Bronchial epithelial cell (primary cell): Measurements from ENCODE around the gene CD82. TPM values are rescaled to one million over a fixed set of nuclear protein-coding genes. Genes with fewer than 3 reads are reported as not detected.

Experiments
- DNase-seq: peaks from one replicate; pipeline ENCODE4 v3.0.0-alpha.2; 2010; ENCODE audit warnings: low read depth
- FAIRE-seq: peaks from 2 replicates; lab custom pipeline; 2011; peaks lifted over from hg19 to GRCh38; lab: Jason Lieb, UNC
- H3K27me3 ChIP-seq: 2 replicates; pipeline ENCODE4 v1.5.1; 2011; ENCODE audit warnings: low read length; ENCODE audit not compliant: control insufficient read depth, insufficient read depth
- H3K36me3 ChIP-seq: 2 replicates; pipeline ENCODE4 v1.5.1; 2011; ENCODE audit warnings: low read length; ENCODE audit not compliant: control insufficient read depth, insufficient read depth
- H3K4me3 ChIP-seq: 2 replicates; pipeline ENCODE4 v1.5.1; 2011; ENCODE audit warnings: mild to moderate bottlenecking, low read depth, low read length, control low read depth
- total RNA-seq: library from RNA; depleted of rRNA; stranded (reverse); fragments of >200 nt; gene quantifications from 2 replicates; pipeline ENCODE4 v1.2.1, GENCODE V29; 2014
- TF ChIP-seq, protein P1 (sequence below): IDR thresholded peaks from 2 replicates; pipeline ENCODE4 v1.5.1; 2011; ENCODE audit warnings: mild to moderate bottlenecking, moderate library complexity, low read length, control low read depth, inconsistent platforms; ENCODE audit not compliant: insufficient read depth, severe bottlenecking

Gene CD82
- total RNA-seq, 1 donor from 2014 or later, result 48.7 TPM

DNA sequence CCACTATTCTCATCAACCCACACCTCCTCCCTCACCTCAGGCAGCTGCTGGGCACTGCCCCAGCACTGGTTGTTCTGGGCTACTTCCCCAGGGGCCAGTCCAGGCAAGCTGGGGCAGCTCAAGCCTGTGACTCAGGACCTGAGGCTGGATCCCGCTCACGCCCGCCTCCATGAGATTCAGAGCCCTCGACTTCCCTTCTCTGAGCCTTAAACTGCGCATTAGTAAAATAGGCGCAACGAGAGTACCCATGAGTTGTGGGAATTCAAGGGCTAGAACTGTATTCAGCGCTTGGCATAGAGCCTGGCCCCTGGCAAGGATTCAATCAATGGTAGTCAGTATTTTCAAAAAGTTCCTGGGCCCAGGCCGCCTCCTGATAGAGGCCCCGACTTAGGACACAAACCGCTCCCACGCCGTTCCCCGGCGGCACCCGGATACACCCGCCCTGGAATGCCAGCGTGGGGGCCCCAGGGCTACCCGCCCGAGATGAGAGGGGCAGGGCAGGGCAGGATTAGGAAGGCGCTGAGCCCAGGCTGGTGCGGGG is 723 bp upstream of the CD82 start:
- Histone ChIP-seq H3K36me3 (peaks cover 1% of the 10 kb centered on the region), H3K4me3 (peak overlapping the region; percentile 26), H3K27me3 (no peaks in the 10 kb centered on the region)
- TF ChIP-seq, protein P1, sequence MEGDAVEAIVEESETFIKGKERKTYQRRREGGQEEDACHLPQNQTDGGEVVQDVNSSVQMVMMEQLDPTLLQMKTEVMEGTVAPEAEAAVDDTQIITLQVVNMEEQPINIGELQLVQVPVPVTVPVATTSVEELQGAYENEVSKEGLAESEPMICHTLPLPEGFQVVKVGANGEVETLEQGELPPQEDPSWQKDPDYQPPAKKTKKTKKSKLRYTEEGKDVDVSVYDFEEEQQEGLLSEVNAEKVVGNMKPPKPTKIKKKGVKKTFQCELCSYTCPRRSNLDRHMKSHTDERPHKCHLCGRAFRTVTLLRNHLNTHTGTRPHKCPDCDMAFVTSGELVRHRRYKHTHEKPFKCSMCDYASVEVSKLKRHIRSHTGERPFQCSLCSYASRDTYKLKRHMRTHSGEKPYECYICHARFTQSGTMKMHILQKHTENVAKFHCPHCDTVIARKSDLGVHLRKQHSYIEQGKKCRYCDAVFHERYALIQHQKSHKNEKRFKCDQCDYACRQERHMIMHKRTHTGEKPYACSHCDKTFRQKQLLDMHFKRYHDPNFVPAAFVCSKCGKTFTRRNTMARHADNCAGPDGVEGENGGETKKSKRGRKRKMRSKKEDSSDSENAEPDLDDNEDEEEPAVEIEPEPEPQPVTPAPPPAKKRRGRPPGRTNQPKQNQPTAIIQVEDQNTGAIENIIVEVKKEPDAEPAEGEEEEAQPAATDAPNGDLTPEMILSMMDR, result no peak
- DNase-seq (peak; percentile 96), FAIRE-seq (peak; percentile 82)

GRCh38 chr11:44565953-44566949 is 788 bp downstream of the CD82 start:
- peak overlapping the region; percentile 71 for H3K4me3 ChIP-seq
- FAIRE-seq, result no peak
- no peak for DNase-seq
- no peaks in the 10 kb centered on the region for H3K27me3 ChIP-seq
- H3K36me3 ChIP-seq, result peaks cover 4% of the 10 kb centered on the region
- TF ChIP-seq, protein P1, result no peak

DNA sequence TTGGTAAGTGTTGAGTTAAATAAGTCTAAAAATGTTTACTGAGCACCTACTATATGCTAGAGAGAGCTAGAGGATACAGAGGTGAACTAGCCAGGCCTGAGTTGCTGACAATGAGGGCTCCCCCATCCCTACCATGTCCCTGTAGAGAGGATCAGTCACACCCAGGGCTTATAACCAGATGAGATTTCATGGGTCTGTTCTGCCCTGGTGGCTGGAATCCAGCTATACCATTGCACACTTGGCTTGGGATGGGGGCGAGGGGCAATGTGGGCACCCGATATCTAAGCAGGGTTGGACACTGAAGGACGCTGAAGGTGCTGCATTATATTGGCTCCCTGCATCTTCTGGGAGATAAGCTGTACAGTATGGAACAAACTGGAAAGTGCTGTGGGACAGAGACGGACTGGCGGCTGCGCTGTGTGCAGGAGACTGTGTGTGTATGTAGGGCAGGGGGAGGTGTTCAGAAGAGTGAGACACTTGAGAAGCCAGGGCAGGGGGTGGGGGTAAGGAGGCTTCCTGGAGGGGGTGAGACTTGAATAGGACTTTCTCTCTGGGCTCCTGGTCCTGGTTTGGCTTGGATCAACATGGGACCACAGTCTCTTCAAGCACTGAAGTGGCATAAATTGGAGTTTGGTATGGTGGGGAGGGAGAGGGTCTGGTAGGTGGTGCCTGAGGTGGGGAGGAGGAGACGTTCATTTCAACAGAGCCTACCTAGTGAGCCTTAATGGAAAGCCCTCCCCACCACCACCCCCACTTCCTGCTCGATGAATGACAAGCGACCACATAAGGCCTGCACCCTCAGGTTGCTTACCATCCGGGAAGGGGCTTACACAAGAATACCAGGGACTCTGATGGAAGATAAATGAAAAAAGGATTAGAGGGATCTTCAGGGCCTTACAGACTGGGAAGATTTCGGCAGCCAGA is 1.8 kb downstream of the CD82 start:
- Histone ChIP-seq H3K27me3 (no peaks in the 10 kb centered on the region), H3K4me3 (peak overlapping the region; percentile 71), H3K36me3 (peaks cover 5% of the 10 kb centered on the region)
- TF ChIP-seq, protein P1, result peak; percentile 23
- FAIRE-seq (no peak), DNase-seq (no peak)

GRCh38 chr11:44567876-44568256 is 2.4 kb downstream of the CD82 start:
- Histone ChIP-seq H3K36me3 (peaks cover 8% of the 10 kb centered on the region), H3K4me3 (no peak overlapping the region), H3K27me3 (no peaks in the 10 kb centered on the region)
- FAIRE-seq (no peak), DNase-seq (no peak)
- TF ChIP-seq, protein P1, result no peak

- TF ChIP-seq, protein P1, result no peak
- Histone ChIP-seq H3K27me3 (no peaks in the 10 kb centered on the region), H3K4me3 (no peak overlapping the region), H3K36me3 (peaks cover 8% of the 10 kb centered on the region)
- FAIRE-seq (no peak), DNase-seq (no peak)
Measured at GRCh38 chr11:44568331-44568657, 2.8 kb downstream of the CD82 start.
